HG03135 (cell line): Measurements from ENCODE around the gene MAGI2.
"Not testable (repeated sequence)": the region's sequence is repeated elsewhere in the genome, so short reads cannot be mapped to it uniquely, and the experiment has no call there.

ENCODE experiments used
- ATAC-seq: cut with Tn5 transposase; IDR thresholded peaks from one replicate; pipeline ENCODE4 v1.9.1; 2021; ENCODE audit warnings: mild to moderate bottlenecking, moderate library complexity; ENCODE audit not compliant: unreplicated experiment

The MAGI2 gene

DNA sequence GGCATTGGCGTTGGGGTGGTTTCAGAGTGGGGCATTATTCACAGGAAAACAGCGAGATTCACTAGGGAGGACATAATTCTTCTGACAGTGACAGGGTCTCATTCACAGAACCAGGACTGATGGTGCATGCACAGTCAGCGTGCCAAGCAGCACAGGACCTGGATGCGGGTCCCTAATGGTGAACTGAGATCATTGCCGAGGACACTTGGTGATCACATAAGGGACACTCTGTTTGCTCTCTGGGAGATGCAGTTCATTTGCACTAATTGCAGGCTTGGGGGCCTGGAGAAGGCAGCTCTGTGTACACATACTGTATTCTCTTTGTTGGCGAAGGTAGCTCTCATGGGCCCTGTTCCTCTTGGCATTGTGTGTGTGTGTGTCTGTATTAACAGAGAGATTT, 938.8 kb downstream of the MAGI2 start:
- ATAC-seq: no peak

DNA sequence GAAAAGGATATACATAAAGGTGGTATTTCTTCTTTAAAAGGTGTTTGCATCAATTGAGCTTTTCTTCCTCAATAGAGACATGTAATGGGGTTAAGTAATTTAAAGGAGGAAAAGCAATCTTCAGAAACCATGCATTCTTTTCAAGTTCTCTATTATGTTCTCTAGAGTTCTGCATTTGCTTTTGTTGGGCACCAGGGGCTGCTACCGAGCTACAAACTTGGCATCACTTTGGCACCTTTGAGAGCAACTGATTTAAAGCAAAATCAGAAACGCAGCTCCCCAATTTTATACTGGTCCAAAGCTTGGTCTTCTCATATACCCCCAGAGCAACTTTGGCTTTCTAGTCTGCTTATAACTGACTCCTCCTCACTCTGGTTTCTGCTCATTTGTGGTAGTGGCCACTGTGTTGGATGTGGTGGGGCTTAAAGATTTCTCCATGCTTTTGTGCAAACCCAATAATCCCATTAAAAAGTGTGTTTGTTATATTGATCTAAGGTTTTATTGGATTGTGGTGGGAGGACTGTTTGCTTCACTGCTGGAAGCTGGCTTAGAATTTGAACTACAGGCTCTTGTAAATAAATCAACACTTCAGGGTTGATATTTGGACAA, 942.8 kb downstream of the MAGI2 start:
- no peak for ATAC-seq

DNA sequence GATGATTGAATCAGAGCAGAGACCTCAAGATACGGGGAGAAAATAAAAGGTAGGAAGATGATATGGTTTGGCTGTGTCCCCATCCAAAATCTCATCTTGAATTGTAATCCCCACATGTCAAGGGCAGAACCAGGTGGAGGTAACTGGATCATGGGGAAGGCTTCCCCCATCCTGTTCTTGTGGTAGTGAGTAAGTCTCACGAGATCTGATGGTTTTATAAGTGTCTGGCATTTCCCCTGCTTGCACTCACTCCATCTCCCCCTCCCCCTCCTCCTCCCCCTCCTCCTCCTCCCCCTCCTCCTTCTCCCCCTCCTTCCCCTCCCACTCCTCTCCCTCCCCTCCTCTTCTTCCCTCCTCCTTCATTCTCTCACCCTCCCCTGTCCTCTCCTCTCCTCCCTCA, 950.2 kb downstream of the MAGI2 start:
- ATAC-seq: not testable (repeated sequence)

DNA sequence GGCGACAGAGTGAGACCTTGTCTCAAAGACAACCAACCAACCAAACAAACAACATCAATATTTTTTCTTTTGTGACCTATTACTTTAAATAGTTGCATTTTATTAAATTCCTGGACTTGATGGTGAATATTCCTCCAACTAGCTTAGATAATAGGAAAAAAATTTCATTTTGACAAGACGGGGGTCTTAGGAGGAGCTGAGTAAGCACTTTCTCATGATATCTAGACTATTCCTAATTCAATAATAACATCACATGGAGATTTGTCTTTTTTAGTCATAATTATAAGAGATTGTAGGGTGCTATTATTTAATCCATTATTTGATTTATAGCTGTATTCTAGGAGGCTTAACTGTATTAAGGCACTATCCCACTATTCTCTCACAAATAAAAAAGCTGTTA, 952.4 kb downstream of the MAGI2 start:
- no peak for ATAC-seq

DNA sequence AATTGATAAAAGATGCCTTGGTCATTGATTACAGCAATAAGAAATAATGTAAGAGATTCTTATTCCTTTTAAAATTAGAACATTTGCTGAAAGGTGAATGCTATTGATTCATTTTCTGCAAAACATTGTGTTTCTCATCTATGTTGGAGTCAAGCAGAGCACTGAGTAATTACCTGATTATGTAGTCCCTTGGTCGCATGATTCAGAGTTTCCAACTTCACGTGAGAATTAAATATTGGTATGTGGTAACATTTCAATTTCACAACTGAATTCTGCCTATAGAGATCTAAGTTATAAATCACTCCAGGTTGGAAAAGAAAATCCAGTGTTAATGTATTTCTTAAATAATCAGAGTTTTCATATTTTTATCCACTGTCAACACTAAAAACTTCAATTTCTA, 953.5 kb downstream of the MAGI2 start:
- ATAC-seq: no peak

DNA sequence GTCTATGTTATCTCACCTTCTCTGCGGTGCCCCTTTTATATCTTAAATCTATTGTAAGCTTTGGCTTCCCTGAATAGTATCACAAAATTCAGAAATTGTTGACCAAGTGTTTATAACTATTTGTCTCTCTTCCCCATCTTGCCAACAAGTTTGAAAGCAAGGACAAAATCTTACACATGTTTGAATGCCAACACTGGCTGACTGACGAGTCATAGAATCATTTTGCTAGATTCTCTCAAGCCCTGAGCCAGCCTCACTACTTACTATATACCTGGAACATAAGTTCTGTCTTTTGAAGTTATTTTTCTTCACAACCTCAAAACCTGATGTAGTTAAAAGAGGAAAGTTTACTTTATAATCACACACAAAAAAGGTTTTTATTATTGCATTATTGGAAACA, 954.2 kb downstream of the MAGI2 start:
- ATAC-seq: no peak

DNA sequence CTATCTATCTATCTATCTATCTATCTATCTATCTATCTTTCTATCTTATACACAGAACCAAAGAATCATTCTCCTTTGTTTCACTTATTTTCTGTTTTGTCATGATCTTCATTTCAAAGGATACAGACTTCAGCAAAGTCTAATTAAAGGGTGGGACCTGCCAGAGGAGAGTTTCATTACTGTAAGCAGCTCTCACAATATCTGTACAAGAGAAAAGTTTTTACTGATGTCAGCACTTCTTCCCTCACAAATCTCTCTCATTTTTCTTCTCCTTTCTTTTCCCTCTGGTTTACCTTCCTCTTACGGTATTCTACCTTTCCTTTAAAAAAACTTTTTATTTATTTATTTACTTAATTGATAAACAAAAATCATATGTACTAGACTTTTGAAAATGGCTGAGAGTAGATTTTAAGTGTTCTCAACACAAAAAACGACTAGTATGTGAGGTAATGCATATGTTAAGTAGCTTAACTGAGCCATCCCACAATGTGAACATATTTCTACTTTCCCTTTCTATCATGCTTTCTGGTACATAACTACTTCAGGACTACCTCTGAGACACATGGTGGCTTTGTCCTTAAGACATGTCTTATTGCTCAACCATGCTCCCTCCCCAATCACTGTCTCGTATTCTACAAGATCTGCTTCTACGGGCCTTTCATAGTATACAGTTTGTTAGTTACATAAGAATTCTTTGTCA, 955.6 kb downstream of the MAGI2 start:
- no peak for ATAC-seq

DNA sequence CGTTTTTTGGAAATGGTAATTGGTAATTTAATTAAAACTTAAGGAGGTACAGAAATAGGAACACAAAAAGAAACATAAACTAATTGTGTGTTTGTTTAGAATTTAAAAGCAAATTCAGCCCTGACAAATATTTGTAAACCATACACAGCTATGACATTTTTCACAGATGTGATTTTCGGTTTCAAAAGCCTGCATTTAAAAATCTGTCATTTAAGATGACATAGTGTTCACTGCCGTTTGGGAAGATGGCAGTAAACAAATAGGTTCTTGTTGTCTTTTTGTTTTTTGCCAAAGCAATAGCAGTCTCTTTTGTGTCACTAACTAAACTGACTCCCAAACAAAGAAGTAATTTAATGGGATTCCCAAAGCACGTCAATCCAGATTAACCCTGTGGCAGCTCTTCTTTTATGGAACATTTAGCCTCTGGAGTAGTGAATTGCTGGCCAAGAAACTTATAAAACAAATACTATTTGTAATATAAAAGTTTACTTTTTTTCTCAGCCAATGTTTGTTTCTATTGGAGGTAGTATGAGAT, 957.3 kb downstream of the MAGI2 start:
- no peak for ATAC-seq

DNA sequence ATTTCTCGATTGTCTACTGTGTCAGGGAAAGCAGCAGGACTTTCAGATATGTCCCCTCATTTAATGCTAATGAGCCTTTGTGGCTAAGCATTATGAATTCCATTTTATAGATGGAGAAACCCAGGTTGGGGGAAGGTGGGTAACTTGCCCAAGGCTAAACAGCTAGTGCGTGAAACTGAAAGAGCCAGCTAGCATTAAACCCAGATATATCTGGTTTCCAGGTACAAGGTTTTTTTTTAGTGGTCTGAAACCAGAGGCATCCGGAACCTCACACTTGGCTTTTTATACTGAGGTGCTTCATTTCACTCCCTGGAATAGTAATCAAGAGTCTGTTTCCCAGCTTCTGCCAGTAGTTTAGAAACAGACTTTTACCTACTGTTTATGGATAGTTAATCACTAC, 960.1 kb downstream of the MAGI2 start:
- no peak for ATAC-seq

DNA sequence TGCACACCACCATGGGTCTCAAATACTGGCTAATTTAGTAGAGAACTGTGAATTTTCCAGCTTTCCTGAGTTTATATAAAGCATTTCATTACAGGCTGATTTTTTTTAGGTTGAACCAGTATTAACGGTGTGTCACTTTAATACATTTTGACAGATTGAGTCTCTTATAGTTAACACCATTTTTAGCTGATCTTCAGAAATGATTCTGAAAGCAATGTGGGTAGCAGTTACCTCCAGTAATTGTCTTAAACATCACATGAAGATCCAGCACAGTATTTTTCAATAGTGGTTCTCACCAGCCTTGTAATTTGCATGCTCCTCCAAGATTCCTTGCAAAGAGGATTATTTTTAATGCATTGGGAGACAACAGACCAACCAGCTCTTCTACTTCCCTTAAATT, 961.3 kb downstream of the MAGI2 start:
- ATAC-seq: no peak

DNA sequence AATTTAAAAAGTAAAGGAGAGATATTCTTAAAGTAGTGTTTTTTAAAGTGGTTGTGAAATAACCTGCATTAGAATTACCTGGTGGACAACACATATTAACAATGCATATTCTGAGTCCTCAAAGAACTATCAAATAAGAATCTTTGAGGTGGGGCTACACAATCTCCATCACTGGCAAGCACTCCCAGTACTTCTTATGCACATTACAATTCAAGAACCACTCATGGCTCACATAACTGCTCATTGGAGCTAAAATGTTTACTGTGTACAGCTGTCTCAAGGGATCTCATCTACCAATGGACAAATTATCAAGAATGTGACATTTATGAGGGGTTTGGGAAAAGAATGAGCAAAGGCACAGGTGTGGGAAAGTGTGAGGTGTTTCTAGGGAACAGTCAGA, 962.9 kb downstream of the MAGI2 start:
- no peak for ATAC-seq

DNA sequence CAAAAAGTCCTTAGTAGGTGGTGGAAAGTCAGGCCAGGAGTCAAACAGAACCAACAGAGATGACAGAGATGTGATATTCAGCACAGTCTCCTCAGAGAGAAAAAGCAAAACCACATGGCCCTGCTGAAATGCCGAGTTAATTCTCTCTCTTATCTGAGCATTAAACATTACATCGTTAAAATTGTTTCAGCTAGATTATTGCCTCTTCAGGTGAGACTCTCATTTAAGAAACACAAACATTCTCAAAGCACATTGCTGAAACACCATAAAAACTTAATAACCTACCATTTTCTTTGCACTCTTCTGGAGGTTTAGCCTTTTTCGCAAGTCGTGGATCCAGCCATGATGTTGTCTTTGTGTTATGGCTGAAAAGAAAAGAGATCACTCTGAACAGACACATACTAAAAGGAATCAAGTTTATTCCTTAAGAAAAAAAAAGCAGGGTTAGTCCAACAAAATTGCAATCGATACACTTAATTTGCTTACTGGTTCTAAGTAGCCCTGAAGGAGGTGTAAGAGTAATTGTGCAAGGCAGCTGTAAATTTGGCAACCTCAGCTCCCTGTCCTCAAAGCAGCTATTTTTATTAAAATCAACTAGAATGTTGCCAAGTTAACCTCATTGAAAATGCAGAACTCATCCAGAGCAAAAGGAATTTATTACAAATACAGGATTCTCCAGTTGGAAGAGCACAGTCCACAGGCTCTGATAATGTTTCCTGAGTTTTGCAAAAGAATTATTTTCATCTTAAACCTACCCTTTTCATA, 963.8 kb downstream of the MAGI2 start:
- no peak for ATAC-seq

DNA sequence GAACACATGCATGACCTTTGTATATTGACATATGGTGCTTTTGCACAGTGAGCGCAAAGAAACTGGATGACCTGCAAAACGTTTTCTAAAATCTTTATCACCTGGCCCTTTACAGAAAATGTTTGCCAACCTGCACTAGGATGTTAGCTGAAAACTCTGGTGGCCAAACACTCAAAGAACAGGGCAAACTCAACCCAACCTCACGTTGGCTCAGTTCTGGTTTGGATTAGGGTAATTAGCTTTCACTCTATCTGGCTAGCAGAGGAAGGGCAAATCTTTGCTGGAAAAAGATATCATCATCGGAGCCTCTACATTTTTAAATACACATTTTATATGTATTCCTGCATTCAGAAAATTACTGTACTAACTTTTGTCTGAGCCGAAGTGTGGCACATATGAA, 966.0 kb downstream of the MAGI2 start:
- ATAC-seq: no peak

DNA sequence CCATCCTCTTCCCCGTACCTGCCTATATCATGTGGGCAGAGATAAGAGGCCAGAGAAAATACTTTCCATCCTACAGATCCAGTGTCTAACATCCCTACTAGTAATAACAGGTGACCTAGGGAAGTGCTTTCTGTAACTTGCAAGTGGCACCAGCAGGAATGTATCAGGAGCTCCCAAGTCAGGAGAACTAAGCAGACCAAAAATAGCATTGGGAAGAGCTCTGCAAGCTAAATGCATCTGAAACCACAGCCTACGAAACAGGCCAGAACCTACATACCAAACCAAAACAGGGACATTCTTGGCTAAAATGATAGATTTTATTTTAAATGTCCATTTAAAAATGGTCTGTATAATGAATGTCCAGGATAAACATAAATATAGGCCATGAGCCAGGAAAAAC, 974.1 kb downstream of the MAGI2 start:
- ATAC-seq: no peak

DNA sequence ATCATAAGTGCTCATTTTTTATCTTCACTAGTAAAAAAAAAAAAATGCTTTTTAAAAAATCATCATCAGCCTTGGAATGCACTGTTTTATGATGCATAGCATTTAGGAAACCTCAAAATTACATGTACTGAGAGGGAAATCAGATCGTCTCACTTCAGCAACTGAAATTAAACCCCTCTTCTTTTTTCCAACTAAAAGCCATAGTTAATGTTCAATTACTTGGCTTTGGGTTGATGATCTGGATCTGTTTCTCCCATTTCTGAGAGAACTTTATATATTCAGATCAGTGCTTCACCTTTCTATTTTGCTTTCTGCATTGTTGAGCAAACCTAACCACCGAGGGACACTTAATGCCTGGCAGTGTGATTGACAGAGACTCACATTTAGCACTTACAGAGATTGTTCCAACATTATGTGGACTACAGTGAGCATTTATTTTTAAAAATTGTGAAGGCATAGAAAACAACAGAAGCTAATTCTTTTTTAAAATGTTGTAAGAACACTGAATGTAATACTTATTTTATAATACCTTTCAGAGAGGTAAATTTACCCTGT, 976.5 kb downstream of the MAGI2 start:
- ATAC-seq: no peak

DNA sequence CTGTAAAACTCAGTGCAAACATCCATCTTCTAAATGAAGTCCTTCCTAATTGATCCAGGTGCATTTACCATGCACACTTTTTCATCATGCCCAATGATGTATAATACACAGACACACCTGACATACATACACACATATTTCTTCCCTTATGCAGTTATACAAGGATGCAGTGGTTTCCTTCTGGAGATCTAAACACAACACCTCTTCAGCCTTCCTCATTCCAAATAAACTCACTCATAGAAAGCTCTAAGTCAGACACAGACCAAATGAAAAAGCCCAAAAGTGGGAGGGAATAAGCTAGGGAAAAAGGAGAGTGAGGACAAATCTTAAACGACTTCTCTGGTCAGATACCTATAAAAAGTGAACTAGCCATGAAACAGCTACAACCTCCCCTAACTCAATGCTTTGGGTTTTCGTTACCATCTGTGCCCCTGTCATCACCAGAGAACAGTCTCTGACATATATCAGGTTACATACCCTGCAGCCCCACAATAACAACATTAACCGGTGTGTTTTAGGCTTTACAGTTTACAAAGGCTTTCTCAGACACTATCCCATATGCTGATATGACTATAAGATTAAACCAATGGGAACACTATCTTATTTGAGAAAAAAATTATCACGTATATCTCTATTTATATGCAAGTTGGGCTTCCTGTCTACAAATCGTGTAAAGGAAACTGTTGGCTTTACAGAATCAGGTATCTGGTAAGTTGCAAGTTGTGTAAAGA, 979.7 kb downstream of the MAGI2 start:
- ATAC-seq: no peak

DNA sequence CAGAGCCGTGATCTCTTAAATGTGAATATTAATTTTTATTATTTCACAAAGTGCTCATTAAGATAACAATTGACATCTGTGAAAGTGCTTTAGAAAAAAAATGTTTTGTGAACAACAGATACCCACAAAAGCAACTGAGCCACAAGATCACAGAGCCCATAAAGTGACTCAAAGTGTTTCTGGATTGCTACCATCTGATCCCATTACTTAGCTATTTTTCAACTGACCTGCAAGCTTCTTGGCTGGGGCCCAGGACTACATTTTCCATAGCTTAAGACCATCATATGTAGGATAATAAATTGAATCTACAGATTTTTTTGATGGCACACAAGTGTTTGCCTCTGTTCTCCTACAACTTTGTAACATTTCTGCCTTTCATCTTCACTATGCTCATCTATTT, 980.4 kb downstream of the MAGI2 start:
- ATAC-seq: no peak

DNA sequence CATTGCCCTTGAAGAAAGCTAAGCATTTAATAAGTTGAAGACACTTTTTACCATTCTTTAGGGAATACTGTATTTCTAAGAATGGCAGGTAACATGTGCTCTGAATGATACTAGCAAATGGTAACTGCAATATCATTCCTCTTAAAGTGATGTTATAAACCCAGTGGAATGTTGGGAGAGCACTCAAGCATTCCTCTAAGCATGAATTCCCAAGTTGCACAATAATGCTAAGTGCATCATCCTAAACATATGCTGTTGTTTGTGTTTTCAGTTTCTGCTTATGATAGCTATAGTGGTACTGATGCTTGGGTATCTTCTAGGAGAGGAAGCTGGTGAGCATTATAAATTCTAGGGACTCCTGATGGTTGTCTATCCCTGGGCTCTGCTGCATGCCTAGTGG, 980.9 kb downstream of the MAGI2 start:
- ATAC-seq: no peak

DNA sequence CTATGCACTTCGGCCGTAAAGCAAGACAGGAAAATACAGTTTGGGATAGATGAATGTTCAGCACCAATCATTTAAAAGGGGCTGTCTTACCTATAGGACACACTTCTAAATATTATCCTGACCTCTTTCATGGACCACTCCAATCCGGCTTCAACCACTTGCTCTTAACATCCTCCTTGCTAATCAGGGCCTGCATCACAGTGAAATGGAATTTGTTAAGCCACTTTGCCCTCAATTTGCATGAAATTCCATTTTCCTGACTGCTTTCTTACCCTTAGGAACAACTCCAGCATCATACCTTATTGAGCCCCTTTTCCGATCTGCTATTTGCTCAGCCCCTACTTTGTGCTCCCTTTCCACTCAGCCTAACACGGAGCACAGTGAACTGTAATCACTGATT, 987.6 kb downstream of the MAGI2 start:
- no peak for ATAC-seq

DNA sequence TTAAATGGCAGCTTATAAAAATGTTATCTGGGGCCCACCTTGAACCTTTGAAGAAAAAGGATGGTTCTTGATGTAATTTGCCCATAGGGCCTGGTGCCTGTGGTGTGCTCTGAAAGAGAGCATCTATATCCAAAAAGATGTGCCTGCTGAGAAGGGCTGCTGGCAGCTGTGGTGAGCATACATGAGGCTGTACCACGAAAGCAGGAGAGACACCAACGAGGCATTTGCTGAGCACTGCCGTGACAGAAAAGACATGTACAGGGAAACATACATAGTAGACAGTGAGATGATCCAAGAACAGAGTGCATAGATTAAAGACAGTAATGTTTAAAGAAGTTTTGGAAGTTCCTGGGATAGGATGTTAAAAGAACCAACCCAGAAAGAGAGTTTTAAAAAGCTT, 990.4 kb downstream of the MAGI2 start:
- ATAC-seq: no peak

DNA sequence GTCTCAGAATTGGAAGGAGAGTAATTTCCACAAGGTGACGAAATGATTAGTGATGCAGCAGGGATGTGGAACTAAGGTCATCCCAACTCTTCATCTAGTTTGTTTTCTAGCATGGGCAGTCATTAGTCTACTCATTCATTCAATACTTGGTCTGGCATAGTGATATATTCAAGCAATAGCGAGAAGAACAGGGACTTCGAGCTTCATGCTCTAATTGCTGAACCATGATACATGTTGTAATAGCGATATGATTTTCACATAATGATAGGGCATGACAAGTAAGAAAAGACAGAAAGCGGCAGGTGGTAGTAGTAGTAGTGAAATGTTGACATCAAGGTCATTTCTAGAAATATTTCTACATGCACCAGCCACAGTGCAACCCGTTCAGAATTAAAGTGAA, 1002.8 kb downstream of the MAGI2 start:
- ATAC-seq: no peak
